MCF 10A (cell line): ENCODE results near the gene FHOD1. TPM values are rescaled to one million over a fixed set of nuclear protein-coding genes. Genes with fewer than 3 reads are reported as not detected.

ENCODE experiments used
- BruUV-seq: library from RNA; stranded (reverse); fragments of 400-500 nt; replicated peaks from 2 replicates; lab custom pipeline; 2021; lab: Mats Ljungman, UMichigan
- CTCF ChIA-PET: fragments of 300-600 bp; sonication (Branson Sonifier 250); formaldehyde crosslinking; extraction: SDS; loops from one replicate; lab custom pipeline; 2021; ENCODE audit warnings: antibody characterized with exemption, inconsistent platforms; lab: Yijun Ruan, JAX
- POLR2A ChIA-PET: fragments of 300-600, 350-650 bp; sonication (Branson Sonifier 250); formaldehyde crosslinking; extraction: SDS; loops from one replicate; lab custom pipeline; 2020; ENCODE audit warnings: antibody characterized with exemption, inconsistent platforms; lab: Yijun Ruan, JAX
- DNase-seq: peaks from one replicate; pipeline ENCODE4 v3.0.0-alpha.2; 2018; ENCODE audit not compliant: unreplicated experiment
- H3K27ac Mint-ChIP-seq: one replicate; pipeline ENCODE4 v1.8.0; 2022; ENCODE audit warnings: mild to moderate bottlenecking, low read depth, mixed read lengths; ENCODE audit not compliant: unreplicated experiment
- H3K27me3 Mint-ChIP-seq: one replicate; pipeline ENCODE4 v1.8.0; 2022; ENCODE audit warnings: mixed read lengths; ENCODE audit not compliant: insufficient read depth, unreplicated experiment
- H3K36me3 Mint-ChIP-seq: one replicate; pipeline ENCODE4 v1.8.0; 2022; ENCODE audit warnings: mild to moderate bottlenecking, moderate library complexity, mixed read lengths; ENCODE audit not compliant: insufficient read depth, unreplicated experiment
- H3K4me1 Mint-ChIP-seq: one replicate; pipeline ENCODE4 v1.8.0; 2022; ENCODE audit warnings: mixed read lengths; ENCODE audit not compliant: insufficient read depth, unreplicated experiment
- H3K4me3 Mint-ChIP-seq: one replicate; pipeline ENCODE4 v1.8.0; 2022; ENCODE audit warnings: mild to moderate bottlenecking, moderate library complexity, mixed read lengths; ENCODE audit not compliant: unreplicated experiment
- H3K9me3 Mint-ChIP-seq: one replicate; pipeline ENCODE4 v1.8.0; 2022; ENCODE audit warnings: mixed read lengths; ENCODE audit not compliant: unreplicated experiment
- CTCF ChIP-seq: fragments of 200-600 bp; IDR thresholded peaks from one replicate; pipeline ENCODE4 v1.8.0; 2022; ENCODE audit warnings: antibody characterized with exemption, mild to moderate bottlenecking; ENCODE audit not compliant: unreplicated experiment
- intact Hi-C: fragments of 100-400 bp; cut with micrococcal nuclease; formaldehyde crosslinking; loops from 2 replicates; pipeline ENCODE4 v1.14.1; 2022
- total RNA-seq: library from RNA; stranded (reverse); gene quantifications from 2 replicates; pipeline ENCODE4 v1.2.3, GENCODE V29; 2022

FHOD1 gene
- total RNA-seq, 1 experiment from 2014 or later = 14.7 TPM

- no peaks in the 10 kb centered on the region for H3K9me3 Mint-ChIP-seq
- no TSS peak for BruUV-seq
- H3K4me1 Mint-ChIP-seq = peaks cover 14% of the 10 kb centered on the region
- intact Hi-C loops = no loop called here
- H3K36me3 Mint-ChIP-seq = peaks cover 5% of the 10 kb centered on the region
- ChIA-PET CTCF (interaction anchor here (0.7 to 2.8 kb wide), 4 partner anchors 10 to 211 kb away, joined by 3 to 11 read pairs (median 3); partner anchors contain the start of gene ELMO3), POLR2A (interaction anchor here (1.4 to 1.9 kb wide), 2 partner anchors 10 to 18 kb away, joined by 4 to 5 read pairs; partner anchors contain the start of gene NOL3)
- TF ChIP-seq CTCF = no peak
- H3K27me3 Mint-ChIP-seq = no peaks in the 10 kb centered on the region
- no peak overlapping the region for H3K27ac Mint-ChIP-seq
- no peak for DNase-seq
- H3K4me3 Mint-ChIP-seq = no peak overlapping the region
Observed at GRCh38 chr16:67188323-67188722, 59.0 kb downstream of the FHOD1 start.

GRCh38 chr16:67187175-67187890, 59.9 kb downstream of the FHOD1 start:
- ChIA-PET POLR2A (no interaction called here), CTCF (interaction anchor here (0.6 to 2.8 kb wide), 5 partner anchors 11 to 228 kb away, joined by 3 to 11 read pairs (median 3); partner anchors contain the start of gene ELMO3)
- no peak for TF ChIP-seq CTCF
- Mint-ChIP-seq H3K36me3 (peaks cover under 1% of the 10 kb centered on the region), H3K27ac (no peak overlapping the region), H3K4me1 (peaks cover 14% of the 10 kb centered on the region), H3K27me3 (no peaks in the 10 kb centered on the region), H3K9me3 (no peaks in the 10 kb centered on the region), H3K4me3 (no peak overlapping the region)
- no TSS peak for BruUV-seq
- no peak for DNase-seq
- intact Hi-C loops = no loop called here

GRCh38 chr16:67186550-67186950, 60.7 kb downstream of the FHOD1 start:
- ChIA-PET POLR2A (interaction anchor here (4.3 kb wide), 1 partner anchor 12 kb away, joined by 46 read pairs; no protein-coding TSS in a partner anchor), CTCF (interaction anchor here (0.6 to 2.8 kb wide), 3 partner anchors 12 to 211 kb away, joined by 3 to 11 read pairs (median 10); partner anchors contain the start of gene ELMO3)
- TF ChIP-seq CTCF = no peak
- no peaks in the 10 kb centered on the region for H3K27me3 Mint-ChIP-seq
- H3K27ac Mint-ChIP-seq = no peak overlapping the region
- peaks cover 10% of the 10 kb centered on the region for H3K4me1 Mint-ChIP-seq
- no TSS peak for BruUV-seq
- H3K36me3 Mint-ChIP-seq = no peaks in the 10 kb centered on the region
- no peak for DNase-seq
- intact Hi-C loops = no loop called here
- no peak overlapping the region for H3K4me3 Mint-ChIP-seq
- no peaks in the 10 kb centered on the region for H3K9me3 Mint-ChIP-seq

- no peaks in the 10 kb centered on the region for H3K36me3 Mint-ChIP-seq
- H3K9me3 Mint-ChIP-seq = no peaks in the 10 kb centered on the region
- CTCF ChIA-PET = interaction anchor here (0.6 to 2.2 kb wide), 21 partner anchors 9 to 312 kb away, joined by 3 to 12 read pairs (median 4); partner anchors contain the start of genes CES4A, ELMO3, FBXL8 and TRADD
- no peak for DNase-seq
- POLR2A ChIA-PET = interaction anchor here (0.7 to 4.9 kb wide), 6 partner anchors 9 to 199 kb away, joined by 3 to 46 read pairs (median 5); partner anchors contain the start of genes FBXL8 and TRADD
- no peaks in the 10 kb centered on the region for H3K27me3 Mint-ChIP-seq
- H3K27ac Mint-ChIP-seq = no peak overlapping the region
- H3K4me1 Mint-ChIP-seq = peaks cover 5% of the 10 kb centered on the region
- no peak overlapping the region for H3K4me3 Mint-ChIP-seq
- no TSS peak for BruUV-seq
- intact Hi-C loops = loop anchor here (1.0 to 2.0 kb wide), 2 partner anchors 209 to 231 kb away; no protein-coding TSS in a partner anchor
- no peak for TF ChIP-seq CTCF
Observed at GRCh38 chr16:67185651-67186134, 61.6 kb downstream of the FHOD1 start.
